Mucosa of rectum (tissue), 2 donors: ENCODE data around the gene SERPINH1.

Experiments
- H3K27ac ChIP-seq, 2 donors: one replicate each; pipeline ENCODE4 v1.7.0; 2013; ENCODE audit warnings: inconsistent platforms in 2 of 2, low read depth in 2 of 2, low read length in 2 of 2
- H3K27me3 ChIP-seq, 2 donors: one replicate each; pipeline ENCODE4 v1.7.0; 2013; ENCODE audit warnings: low read length in 2 of 2; ENCODE audit not compliant: control insufficient read depth in 2 of 2, insufficient read depth in 2 of 2
- H3K36me3 ChIP-seq, 2 donors: one replicate each; pipeline ENCODE4 v1.7.0; 2013; ENCODE audit warnings: low read length in 2 of 2; ENCODE audit not compliant: control insufficient read depth in 2 of 2, insufficient read depth in 2 of 2
- H3K4me1 ChIP-seq, 2 donors: one replicate each; pipeline ENCODE4 v1.7.0; 2013; ENCODE audit warnings: low read length in 2 of 2, mild to moderate bottlenecking in 1 of 2; ENCODE audit not compliant: control insufficient read depth in 2 of 2, insufficient read depth in 2 of 2
- H3K4me3 ChIP-seq, 2 donors: one replicate each; pipeline ENCODE4 v1.7.0; 2013; ENCODE audit warnings: low read length in 2 of 2
- H3K9ac ChIP-seq, 2 donors: one replicate each; pipeline ENCODE4 v1.7.0; 2013; ENCODE audit warnings: low read length in 2 of 2, low read depth in 1 of 2, mild to moderate bottlenecking in 1 of 2
- H3K9me3 ChIP-seq, 2 donors: one replicate each; pipeline ENCODE4 v1.7.0; 2013; ENCODE audit warnings: low read length in 2 of 2; ENCODE audit not compliant: control insufficient read depth in 2 of 2
- donor health status: healthy.
- donor health status: Normal muscosa, but diverticular disease.

SERPINH1 gene

GRCh38 chr11:75554258-75555022, 7.6 kb upstream of the SERPINH1 start:
- Histone ChIP-seq H3K36me3 (no peaks in the 10 kb centered on the region), H3K4me3 (no peak overlapping the region), H3K27ac (peak overlapping the region; percentile 69 to 73), H3K4me1 (peaks cover 16 to 24% of the 10 kb centered on the region in 2 donors), H3K9ac (peak overlapping the region in 1 of 2 donors; percentile 42), H3K27me3 (no peaks in the 10 kb centered on the region), H3K9me3 (no peaks in the 10 kb centered on the region)

GRCh38 chr11:75555079-75555811, 6.8 kb upstream of the SERPINH1 start:
- Histone ChIP-seq H3K27me3 (no peaks in the 10 kb centered on the region), H3K36me3 (no peaks in the 10 kb centered on the region), H3K9ac (peak overlapping the region in 1 of 2 donors; percentile 42), H3K4me1 (peaks cover 21 to 28% of the 10 kb centered on the region in 2 donors), H3K4me3 (no peak overlapping the region), H3K9me3 (no peaks in the 10 kb centered on the region), H3K27ac (peak overlapping the region; percentile 69 to 73)

- no peak overlapping the region for H3K9ac ChIP-seq
- H3K4me3 ChIP-seq, result no peak overlapping the region
- H3K9me3 ChIP-seq, result no peaks in the 10 kb centered on the region
- H3K36me3 ChIP-seq, result no peaks in the 10 kb centered on the region
- H3K4me1 ChIP-seq, result peaks cover 26 to 31% of the 10 kb centered on the region in 2 donors
- H3K27ac ChIP-seq, result no peak overlapping the region
- H3K27me3 ChIP-seq, result no peaks in the 10 kb centered on the region
Observed at GRCh38 chr11:75556275-75556674, 5.8 kb upstream of the SERPINH1 start.

GRCh38 chr11:75557666-75558494, 4.2 kb upstream of the SERPINH1 start:
- Histone ChIP-seq H3K27ac (peak overlapping the region; percentile 74 to 86), H3K4me3 (no peak overlapping the region), H3K9me3 (no peaks in the 10 kb centered on the region), H3K9ac (no peak overlapping the region), H3K27me3 (no peaks in the 10 kb centered on the region), H3K4me1 (peaks cover 34 to 39% of the 10 kb centered on the region in 2 donors), H3K36me3 (no peaks in the 10 kb centered on the region)

GRCh38 chr11:75558939-75559843, 2.9 kb upstream of the SERPINH1 start:
- H3K9ac ChIP-seq, result no peak overlapping the region
- H3K9me3 ChIP-seq, result no peaks in the 10 kb centered on the region
- no peaks in the 10 kb centered on the region for H3K36me3 ChIP-seq
- H3K27ac ChIP-seq, result peak overlapping the region; percentile 74 to 86
- H3K27me3 ChIP-seq, result no peaks in the 10 kb centered on the region
- H3K4me1 ChIP-seq, result peaks cover 37 to 40% of the 10 kb centered on the region in 2 donors
- H3K4me3 ChIP-seq, result peak overlapping the region in 1 of 2 donors; percentile 39

GRCh38 chr11:75560644-75561043, 1.4 kb upstream of the SERPINH1 start:
- H3K4me3 ChIP-seq, result no peak overlapping the region
- H3K4me1 ChIP-seq, result peaks cover 40 to 46% of the 10 kb centered on the region in 2 donors
- no peak overlapping the region for H3K27ac ChIP-seq
- H3K9ac ChIP-seq, result no peak overlapping the region
- no peaks in the 10 kb centered on the region for H3K9me3 ChIP-seq
- H3K36me3 ChIP-seq, result no peaks in the 10 kb centered on the region
- H3K27me3 ChIP-seq, result no peaks in the 10 kb centered on the region

GRCh38 chr11:75561426-75562047, 516 bp upstream of the SERPINH1 start:
- H3K9me3 ChIP-seq, result no peaks in the 10 kb centered on the region
- peaks cover 1 to 7% of the 10 kb centered on the region in 2 donors for H3K36me3 ChIP-seq
- peak overlapping the region; percentile 96 to 99 for H3K9ac ChIP-seq
- H3K4me3 ChIP-seq, result peak overlapping the region; percentile 88 to 96
- peak overlapping the region; percentile 97 to 99 for H3K27ac ChIP-seq
- H3K4me1 ChIP-seq, result peaks cover 40 to 49% of the 10 kb centered on the region in 2 donors
- H3K27me3 ChIP-seq, result no peaks in the 10 kb centered on the region

- H3K4me3 ChIP-seq, result peak overlapping the region; percentile 88 to 96
- H3K9ac ChIP-seq, result peak overlapping the region; percentile 96 to 99
Observed at GRCh38 chr11:75562836-75563484, 907 bp downstream of the SERPINH1 start.

More at GRCh38 chr11:75562836-75563484, 907 bp downstream of the SERPINH1 start:
- Histone ChIP-seq H3K4me1 (peaks cover 35 to 46% of the 10 kb centered on the region in 2 donors), H3K36me3 (peaks cover 7 to 21% of the 10 kb centered on the region in 2 donors), H3K27ac (peak overlapping the region; percentile 97 to 99), H3K27me3 (no peaks in the 10 kb centered on the region), H3K9me3 (no peaks in the 10 kb centered on the region)
